K562 (cell line): ENCODE measurements around the gene PPP1R14C. TPM values are rescaled to one million over a fixed set of nuclear protein-coding genes. Genes with fewer than 3 reads are reported as not detected.

Experiments used
- CBFB ChIP-seq: sonication (generic); formaldehyde crosslinking; IDR thresholded peaks from 2 replicates; pipeline ENCODE4 v1.4.0; 2020; ENCODE audit warnings: mild to moderate bottlenecking, missing genetic modification reagents
- CHAMP1 ChIP-seq: fragments of 450-650 bp; IDR thresholded peaks from 2 replicates; pipeline ENCODE4 v1.6.1; 2016; ENCODE audit warnings: mild to moderate bottlenecking
- ETV5 ChIP-seq: sonication (generic); formaldehyde crosslinking; IDR thresholded peaks from 2 replicates; pipeline ENCODE4 v1.4.0; 2020; ENCODE audit warnings: low read depth, mild to moderate bottlenecking, missing genetic modification reagents
- GATAD2A ChIP-seq: fragments of 450-650 bp; IDR thresholded peaks from 2 replicates; pipeline ENCODE4 v1.6.1; 2017
- HNRNPLL ChIP-seq: fragments of 200-400 bp; formaldehyde crosslinking; IDR thresholded peaks from 2 replicates; pipeline ENCODE4 v1.6.1; 2017; ENCODE audit warnings: low read length, low read depth, mild to moderate bottlenecking; ENCODE audit not compliant: poor library complexity, severe bottlenecking
- KLF16 ChIP-seq: IDR thresholded peaks from 2 replicates; pipeline ENCODE4 v1.6.1; 2016; ENCODE audit warnings: antibody characterized with exemption
- MYC ChIP-seq, 2 experiments: fragments of 250-450 bp in 1 of 2; sonication (Bioruptor Pico) in 1 of 2; IDR thresholded peaks; 2 replicates each; pipeline versions ENCODE4 v1.5.1 to v1.6.1; 2012 to 2021; ENCODE audit warnings: low read depth in 2 of 2, borderline replicate concordance in 1 of 2, improper control_type of control experiment in 1 of 2, low read length in 1 of 2, mild to moderate bottlenecking in 1 of 2, moderate library complexity in 1 of 2
- SIX5 ChIP-seq, 2 experiments: IDR thresholded peaks; 2 replicates each; pipeline ENCODE4 v1.6.1; 2011; ENCODE audit warnings: low read length in 2 of 2, borderline replicate concordance in 1 of 2, low read depth in 1 of 2, mild to moderate bottlenecking in 1 of 2, moderate library complexity in 1 of 2; ENCODE audit not compliant: insufficient read depth in 1 of 2
- TRIM25 ChIP-seq: fragments of 450-650 bp; IDR thresholded peaks from 2 replicates; pipeline ENCODE4 v1.7.0; 2016; ENCODE audit warnings: borderline replicate concordance
- ZBTB11 ChIP-seq, 3 experiments: fragments of 200-800 bp in 1 of 3; fragments of 250-450 bp in 1 of 3; fragments of 450-650 bp in 1 of 3; sonication (Bioruptor Pico) in 1 of 3; sonication (Bioruptor generic) in 1 of 3; formaldehyde crosslinking in 1 of 3; IDR thresholded peaks; 2 replicates each; pipeline versions ENCODE4 v1.6.1 to v1.8.0; 2016 to 2022; ENCODE audit warnings: mild to moderate bottlenecking in 2 of 3, missing genetic modification characterization in 2 of 3, missing compliant biosample characterization in 1 of 3, moderate library complexity in 1 of 3
- polyA plus RNA-seq, 8 experiments: library from polyadenylated mRNA; depleted of rRNA in 4 of 8; stranded (reverse) in 5 of 8; unstranded in 3 of 8; fragments of >200 nt; fragmentation: Nextera tagmentation in 2 of 8; fragmentation: Illumina TruSeq in 1 of 8; extraction: Ambion mirVana in 2 of 8; extraction: Trizol in 1 of 8; gene quantifications; 2 replicates each; pipeline versions ENCODE4 v1.2.1 to v1.2.3, GENCODE V29; 2011 to 2014; ENCODE audit warnings: inconsistent platforms in 1 of 8, missing spikeins in 1 of 8
- total RNA-seq, 7 experiments: library from RNA; depleted of rRNA in 6 of 7; stranded (reverse); fragments of >200 nt in 6 of 7; fragmentation: Illumina TruSeq in 2 of 7; extraction: Trizol in 2 of 7; gene quantifications; 2 replicates each; pipeline versions ENCODE4 v1.2.1 to v1.2.3, GENCODE V29; 2011 to 2021; ENCODE audit warnings: low replicate concordance in 1 of 7

Gene PPP1R14C
- total and polyA plus RNA-seq, 9 of the 15 experiments (the other 6 are each of a cell fraction or from before 2014, with no cell fraction given), result 4.5 to 16.6 (median 11.9) TPM

- no peak for TF ChIP-seq TRIM25
- TF ChIP-seq GATAD2A, result no peak
- no peak for TF ChIP-seq HNRNPLL
- TF ChIP-seq CBFB (CRISPR knock-in tag), result no peak
- no peak for TF ChIP-seq SIX5 (IDR thresholded peaks at IDR 0.05; ENCODE audit: borderline replicate concordance in 1 of 2, insufficient read depth in 1 of 2, low read depth in 1 of 2, low read length in 2 of 2)
- no peak for TF ChIP-seq MYC (IDR thresholded peaks at IDR 0.05; ENCODE audit: low read depth, low read length)
- no peak for TF ChIP-seq MYC (CRISPR knock-in tag; IDR thresholded peaks at IDR 0.05; ENCODE audit: borderline replicate concordance, low read depth)
- TF ChIP-seq KLF16, result no peak
- TF ChIP-seq ZBTB11 (CRISPR knock-in tag; IDR thresholded peaks at IDR 0.05), result no peak
- TF ChIP-seq CHAMP1, result no peak; the same call in 1 of the 2 replicates
- TF ChIP-seq ETV5 (CRISPR knock-in tag), result no peak
Measured at GRCh38 chr6:150297327-150298029, 154.6 kb downstream of the PPP1R14C start (continued).
